ENCODE data around the gene P4HA1. TPM values are rescaled to one million over a fixed set of nuclear protein-coding genes. Genes with fewer than 3 reads are reported as not detected.

Gene P4HA1
- total and polyA plus RNA-seq, 2 donors (not counting 3 experiments of a cell fraction or from before 2014, with no cell fraction given), result 14.3 to 29.1 TPM

GRCh38 chr10:73117976-73118743 lies 21.5 kb upstream of the P4HA1 start:
- Histone ChIP-seq H3K79me2 (ENCODE audit: control insufficient read depth, insufficient read depth, low read length) (no peaks in the 10 kb centered on the region), H3K9ac (replicated peaks; ENCODE audit: extremely low read depth, insufficient read depth, low read length) (peak overlapping the region; percentile 34), H3K4me1 (ENCODE audit: control insufficient read depth, extremely low read depth, insufficient read depth, low read length) (peaks cover 12% of the 10 kb centered on the region), H3K4me2 (ENCODE audit: insufficient read depth, low read length) (peak overlapping the region; percentile 50), H2AFZ (ENCODE audit: low read depth, low read length) (no peak overlapping the region), H3K9me3 (replicated peaks; ENCODE audit: control insufficient read depth, insufficient read depth, low read length) (no peaks in the 10 kb centered on the region), H3K9me1 (replicated peaks; ENCODE audit: control insufficient read depth, extremely low read depth, insufficient read depth, low read length) (no peaks in the 10 kb centered on the region), H3K27me3 (ENCODE audit: control insufficient read depth in 2 of 2, insufficient read depth in 2 of 2, low read length in 2 of 2) (no peaks in the 10 kb centered on the region), H3K4me3 (replicated peaks in 1 of 3; ENCODE audit: insufficient read depth in 1 of 3, low read depth in 1 of 3, low read length in 3 of 3) (no peak overlapping the region), H3K27ac (ENCODE audit: insufficient read depth, low read depth, low read length) (peak overlapping the region; percentile 69), H3K36me3 (ENCODE audit: control insufficient read depth in 2 of 2, extremely low read depth in 1 of 2, insufficient read depth in 2 of 2, low read length in 2 of 2) (no peaks in the 10 kb centered on the region), H4K20me1 (replicated peaks; ENCODE audit: control insufficient read depth, extremely low read depth, insufficient read depth, low read length) (no peaks in the 10 kb centered on the region)
- dilution Hi-C loops (cut with MboI; ENCODE audit: extremely low pct_ligation_motif_present, low sequenced_read_pairs), result no loop called here
- CTCF ChIA-PET, result interaction anchor here (2.3 kb wide), 1 partner anchor 21 kb away, joined by 6 read pairs; the partner anchor contains the start of gene P4HA1
- TSS peak; percentile 76 for BruUV-seq (replicated peaks)
- POLR2A ChIA-PET, result interaction anchor here (1.0 kb wide), 1 partner anchor 23 kb away, joined by 4 read pairs; no protein-coding TSS in a partner anchor
- no peak for TF ChIP-seq GATA2 (IDR thresholded peaks at IDR 0.05; ENCODE audit: insufficient read depth, insufficient read length, low read depth, low read length)
- peak; percentile 74 for TF ChIP-seq JUN (IDR thresholded peaks at IDR 0.05; ENCODE audit: borderline replicate concordance, insufficient read depth, insufficient read length, low read depth)
- peak; percentile 48 for TF ChIP-seq FOS (IDR thresholded peaks at IDR 0.05; ENCODE audit: borderline replicate concordance, insufficient read depth, low read length)
- DNase-seq (ENCODE audit: low read depth, low spot score) (peak; percentile 72), FAIRE-seq (peak; percentile 59)
- intact Hi-C loops (cut with micrococcal nuclease), result loop anchor here (1.0 to 2.0 kb wide), 2 partner anchors 8 to 21 kb away; partner anchors contain the start of genes NUDT13 and P4HA1

- ChIA-PET CTCF (no interaction called here), POLR2A (no interaction called here)
- H3K9me1 ChIP-seq (replicated peaks; ENCODE audit: control insufficient read depth, extremely low read depth, insufficient read depth, low read length), result no peaks in the 10 kb centered on the region
- intact Hi-C loops (cut with micrococcal nuclease), result no loop called here
- no peaks in the 10 kb centered on the region for H3K27me3 ChIP-seq (ENCODE audit: control insufficient read depth in 2 of 2, insufficient read depth in 2 of 2, low read length in 2 of 2)
- H3K9ac ChIP-seq (replicated peaks; ENCODE audit: extremely low read depth, insufficient read depth, low read length), result no peak overlapping the region
- no peaks in the 10 kb centered on the region for H4K20me1 ChIP-seq (replicated peaks; ENCODE audit: control insufficient read depth, extremely low read depth, insufficient read depth, low read length)
- no peaks in the 10 kb centered on the region for H3K9me3 ChIP-seq (replicated peaks; ENCODE audit: control insufficient read depth, insufficient read depth, low read length)
- no peak overlapping the region for H3K4me3 ChIP-seq (replicated peaks in 1 of 3; ENCODE audit: insufficient read depth in 1 of 3, low read depth in 1 of 3, low read length in 3 of 3)
- no peaks in the 10 kb centered on the region for H3K36me3 ChIP-seq (ENCODE audit: control insufficient read depth in 2 of 2, extremely low read depth in 1 of 2, insufficient read depth in 2 of 2, low read length in 2 of 2)
- H3K4me2 ChIP-seq (ENCODE audit: insufficient read depth, low read length), result no peak overlapping the region
- TF ChIP-seq FOS (IDR thresholded peaks at IDR 0.05; ENCODE audit: borderline replicate concordance, insufficient read depth, low read length) (no peak), EZH2 (IDR thresholded peaks at IDR 0.05; ENCODE audit: borderline replicate concordance, low read depth, low read length, severe bottlenecking) (no peak), JUN (IDR thresholded peaks at IDR 0.05; ENCODE audit: borderline replicate concordance, insufficient read depth, insufficient read length, low read depth) (no peak), MYC (IDR thresholded peaks at IDR 0.05; ENCODE audit: low read depth, low read length) (no peak), MAX (IDR thresholded peaks at IDR 0.05; ENCODE audit: insufficient read depth, insufficient read length) (no peak), GATA2 (IDR thresholded peaks at IDR 0.05; ENCODE audit: insufficient read depth, insufficient read length, low read depth, low read length) (no peak), POLR2AphosphoS5 (IDR thresholded peaks at IDR 0.05; ENCODE audit: insufficient read depth, low read depth, low read length) (no peak)
- no peak for FAIRE-seq
- no peak overlapping the region for H3K27ac ChIP-seq (ENCODE audit: insufficient read depth, low read depth, low read length)
- H3K4me1 ChIP-seq (ENCODE audit: control insufficient read depth, extremely low read depth, insufficient read depth, low read length), result peaks cover 12% of the 10 kb centered on the region
- dilution Hi-C loops (cut with MboI; ENCODE audit: extremely low pct_ligation_motif_present, low sequenced_read_pairs), result no loop called here
- no peak overlapping the region for H2AFZ ChIP-seq (ENCODE audit: low read depth, low read length)
- BruUV-seq (replicated peaks), result no TSS peak
- no peak for DNase-seq (ENCODE audit: low read depth, low spot score)
- H3K79me2 ChIP-seq (ENCODE audit: control insufficient read depth, insufficient read depth, low read length), result no peaks in the 10 kb centered on the region
Measured at GRCh38 chr10:73116017-73116416, 19.4 kb upstream of the P4HA1 start.

Measured in endothelial cell of umbilical vein (primary cell).